Endothelial cell of umbilical vein (primary cell): ENCODE results near the gene FANCG.

Source experiments
- CTCF ChIP-seq, 2 donors: IDR thresholded peaks; 1 replicate in 1 of 2; 2 replicates in 1 of 2; pipeline ENCODE4 v1.5.1; 2011; ENCODE audit warnings: low read length in 2 of 2, mild to moderate bottlenecking in 2 of 2, moderate library complexity in 2 of 2, control low read depth in 1 of 2, inconsistent platforms in 1 of 2, low read depth in 1 of 2; ENCODE audit not compliant: insufficient read depth in 1 of 2; ENCODE audit errors: extremely low read depth in 1 of 2
- EZH2 ChIP-seq: IDR thresholded peaks from 2 replicates; pipeline ENCODE4 v1.6.1; 2012; ENCODE audit warnings: borderline replicate concordance, low read depth, mild to moderate bottlenecking, moderate library complexity, low read length, inconsistent platforms; ENCODE audit not compliant: severe bottlenecking

GRCh38 chr9:35074791-35075190 is 5.0 kb downstream of the FANCG start:
- TF ChIP-seq CTCF (IDR thresholded peaks at IDR 0.05; ENCODE audit: extremely low read depth in 1 of 2, insufficient read depth in 1 of 2, low read depth in 1 of 2, low read length in 2 of 2) (no peak), EZH2 (no peak)
